Activated CD4-positive, alpha-beta memory T cell treated with anti-CD3 and anti-CD28 coated beads for 36 hours (primary cell): ENCODE measurements around the gene CCDC141. TPM values are rescaled to one million over a fixed set of nuclear protein-coding genes. Genes with fewer than 3 reads are reported as not detected.

Experiments
- total RNA-seq, 2 experiments: library from RNA; stranded (reverse); gene quantifications; one replicate each; pipeline ENCODE4 v1.2.3, GENCODE V29; 2021

CCDC141 gene
- total RNA-seq, 2 experiments from 2014 or later = 0.93 to 1.3 TPM

Other genes with a start within 250 kb of the CCDC141 start
- 1 to 10 TPM in 1 of 2 experiments, under 1 TPM in 1; 0.73 to 1.2 TPM for gene TTN, start 242.7 kb downstream of the CCDC141 start, total RNA-seq
- 10 to 100 TPM; 11.6 to 13.1 TPM for gene SESTD1, start 214.7 kb upstream of the CCDC141 start, total RNA-seq